Measurements from ENCODE around the gene NEBL. TPM values are rescaled to one million over a fixed set of nuclear protein-coding genes. Genes with fewer than 3 reads are reported as not detected.

The NEBL gene
- total RNA-seq, 1 experiment from 2014 or later, result 55.2 TPM

- ChIA-PET POLR2A (no interaction called here), CTCF (no interaction called here)
- Histone ChIP-seq H3K4me1 (no peaks in the 10 kb centered on the region), H3K9me3 (no peaks in the 10 kb centered on the region), H3K4me3 (ENCODE audit: low read depth, low read length) (no peak overlapping the region), H3K27me3 (replicated peaks; ENCODE audit: control insufficient read depth, insufficient read depth, low read length) (no peaks in the 10 kb centered on the region), H3K36me3 (ENCODE audit: control insufficient read depth, insufficient read depth, low read length) (no peaks in the 10 kb centered on the region)
- no TSS peak for BruUV-seq (replicated peaks)
- no peak for TF ChIP-seq CTCF (IDR thresholded peaks at IDR 0.05; ENCODE audit: insufficient read depth in 1 of 2, low read depth in 1 of 2, low read length in 1 of 2, severe bottlenecking in 1 of 2, unreplicated experiment in 1 of 2)
- DNase-seq, result no peak
- no peaks in the 10 kb centered on the region for H3K4me1 Mint-ChIP-seq (ENCODE audit: low read depth, unreplicated experiment)
- intact Hi-C loops (cut with micrococcal nuclease; ENCODE audit: unreplicated experiment), result loop anchor here (5.0 kb wide), 1 partner anchor 143 kb away; no protein-coding TSS in a partner anchor
- no peak overlapping the region for H3K27ac Mint-ChIP-seq (ENCODE audit: unreplicated experiment)
- no peaks in the 10 kb centered on the region for H3K27me3 Mint-ChIP-seq (ENCODE audit: insufficient read depth, unreplicated experiment)
- no peak overlapping the region for H3K4me3 Mint-ChIP-seq (ENCODE audit: unreplicated experiment)
- H3K36me3 Mint-ChIP-seq (ENCODE audit: insufficient read depth, unreplicated experiment), result no peaks in the 10 kb centered on the region
- no peaks in the 10 kb centered on the region for H3K9me3 Mint-ChIP-seq (ENCODE audit: unreplicated experiment)
Observed at GRCh38 chr10:20879136-20879535, 18.0 kb downstream of the NEBL start.

- DNase-seq, result no peak
- no peak overlapping the region for H3K4me3 ChIP-seq (ENCODE audit: low read depth, low read length)
- TF ChIP-seq CTCF (IDR thresholded peaks at IDR 0.05; ENCODE audit: insufficient read depth in 1 of 2, low read depth in 1 of 2, low read length in 1 of 2, severe bottlenecking in 1 of 2, unreplicated experiment in 1 of 2), result no peak
- ChIA-PET POLR2A (no interaction called here), CTCF (no interaction called here)
- H3K4me1 Mint-ChIP-seq (ENCODE audit: low read depth, unreplicated experiment), result no peaks in the 10 kb centered on the region
- no peak overlapping the region for H3K4me3 Mint-ChIP-seq (ENCODE audit: unreplicated experiment)
- H3K27me3 Mint-ChIP-seq (ENCODE audit: insufficient read depth, unreplicated experiment), result no peaks in the 10 kb centered on the region
- intact Hi-C loops (cut with micrococcal nuclease; ENCODE audit: unreplicated experiment), result loop anchor here (5.0 kb wide), 1 partner anchor 144 kb away; no protein-coding TSS in a partner anchor
- H3K4me1 ChIP-seq, result no peaks in the 10 kb centered on the region
- H3K9me3 ChIP-seq, result no peaks in the 10 kb centered on the region
- H3K36me3 ChIP-seq (ENCODE audit: control insufficient read depth, insufficient read depth, low read length), result no peaks in the 10 kb centered on the region
- no peak overlapping the region for H3K27ac Mint-ChIP-seq (ENCODE audit: unreplicated experiment)
- no peaks in the 10 kb centered on the region for H3K9me3 Mint-ChIP-seq (ENCODE audit: unreplicated experiment)
- BruUV-seq (replicated peaks), result no TSS peak
- no peaks in the 10 kb centered on the region for H3K27me3 ChIP-seq (replicated peaks; ENCODE audit: control insufficient read depth, insufficient read depth, low read length)
- no peaks in the 10 kb centered on the region for H3K36me3 Mint-ChIP-seq (ENCODE audit: insufficient read depth, unreplicated experiment)
Observed at GRCh38 chr10:20877986-20878983, 18.8 kb downstream of the NEBL start.

- Histone ChIP-seq H3K27me3 (replicated peaks; ENCODE audit: control insufficient read depth, insufficient read depth, low read length) (no peaks in the 10 kb centered on the region), H3K36me3 (ENCODE audit: control insufficient read depth, insufficient read depth, low read length) (no peaks in the 10 kb centered on the region), H3K9me3 (no peaks in the 10 kb centered on the region), H3K4me3 (ENCODE audit: low read depth, low read length) (no peak overlapping the region), H3K4me1 (no peaks in the 10 kb centered on the region)
- no peak for DNase-seq
- no peaks in the 10 kb centered on the region for H3K9me3 Mint-ChIP-seq (ENCODE audit: unreplicated experiment)
- no peak overlapping the region for H3K27ac Mint-ChIP-seq (ENCODE audit: unreplicated experiment)
- H3K4me3 Mint-ChIP-seq (ENCODE audit: unreplicated experiment), result no peak overlapping the region
- H3K36me3 Mint-ChIP-seq (ENCODE audit: insufficient read depth, unreplicated experiment), result no peaks in the 10 kb centered on the region
- CTCF ChIA-PET, result no interaction called here
- intact Hi-C loops (cut with micrococcal nuclease; ENCODE audit: unreplicated experiment), result loop anchor here (5.0 kb wide), 1 partner anchor 145 kb away; no protein-coding TSS in a partner anchor
- POLR2A ChIA-PET, result no interaction called here
- no peak for TF ChIP-seq CTCF (IDR thresholded peaks at IDR 0.05; ENCODE audit: insufficient read depth in 1 of 2, low read depth in 1 of 2, low read length in 1 of 2, severe bottlenecking in 1 of 2, unreplicated experiment in 1 of 2)
- no peaks in the 10 kb centered on the region for H3K4me1 Mint-ChIP-seq (ENCODE audit: low read depth, unreplicated experiment)
- no peaks in the 10 kb centered on the region for H3K27me3 Mint-ChIP-seq (ENCODE audit: insufficient read depth, unreplicated experiment)
- no TSS peak for BruUV-seq (replicated peaks)
Observed at GRCh38 chr10:20877554-20877953, 19.6 kb downstream of the NEBL start.

All from Caco-2 (cell line).